Measurements from ENCODE around the gene ZNF282. TPM values are rescaled to one million over a fixed set of nuclear protein-coding genes. Genes with fewer than 3 reads are reported as not detected.

Gene ZNF282
- total RNA-seq, 1 donor from 2014 or later = 28.1 TPM

DNA sequence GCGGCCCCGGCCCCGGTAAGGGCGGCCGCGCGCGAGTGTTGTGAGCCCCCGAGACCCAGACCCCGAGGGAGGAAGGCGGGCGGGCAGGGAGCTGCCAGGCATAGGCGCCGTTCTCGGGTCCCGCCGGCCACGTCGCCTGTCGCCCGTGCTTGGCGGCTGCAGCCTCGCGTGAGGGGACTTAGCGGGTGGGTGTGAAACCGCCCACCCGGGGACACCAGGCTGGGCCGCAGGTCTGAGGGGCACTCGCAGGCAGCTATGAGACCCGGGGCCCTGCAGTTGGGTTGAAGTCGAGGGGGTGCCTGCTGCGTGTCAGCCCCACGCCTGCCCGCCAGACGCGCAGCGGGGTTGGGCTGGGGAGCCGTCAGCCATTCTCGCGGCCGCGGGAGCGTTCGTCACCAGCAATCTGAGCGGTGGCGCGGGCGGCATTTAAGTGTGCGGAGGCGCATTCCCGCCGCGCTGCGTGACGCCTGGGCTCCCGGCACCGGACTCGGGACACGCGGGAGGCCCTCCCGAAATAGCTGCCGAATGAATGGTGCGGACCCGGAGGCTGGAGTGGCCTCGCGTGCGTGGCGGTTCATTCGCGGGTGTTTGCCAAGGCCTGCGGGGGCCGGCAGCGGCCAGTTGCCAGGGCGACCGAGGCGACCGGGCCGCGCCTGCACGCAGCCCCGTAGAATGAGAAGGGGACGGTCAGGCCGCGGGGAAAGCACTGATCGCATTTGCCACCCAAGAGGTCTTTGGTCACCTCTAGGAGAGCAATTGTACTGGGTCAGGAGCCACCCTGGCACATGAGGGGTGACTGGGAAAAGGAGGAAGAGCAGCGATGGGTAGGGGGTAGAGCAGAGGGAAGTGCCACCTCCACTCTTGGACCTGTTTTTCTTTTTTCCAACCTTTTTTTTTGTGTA is 47.3 kb upstream of the ZNF282 start:
- peak overlapping the region; percentile 85 for H3K9ac ChIP-seq (ENCODE audit: low read length)
- peak overlapping the region; percentile 76 for H2AFZ ChIP-seq (ENCODE audit: low read depth, low read length)
- H3K9me3 Mint-ChIP-seq (ENCODE audit: unreplicated experiment) = no peaks in the 10 kb centered on the region
- peak overlapping the region; percentile 77 for H3K4me3 ChIP-seq (ENCODE audit: insufficient read depth, low read depth, low read length)
- DNase-seq (ENCODE audit: low read depth) (peak; percentile 57), FAIRE-seq (no peak)
- H3K79me2 ChIP-seq (ENCODE audit: insufficient read depth, low read length) = peaks cover 55% of the 10 kb centered on the region
- no peaks in the 10 kb centered on the region for H3K36me3 ChIP-seq (ENCODE audit: insufficient read depth, low read length)
- H3K4me3 Mint-ChIP-seq (ENCODE audit: unreplicated experiment) = peak overlapping the region; percentile 92
- no peaks in the 10 kb centered on the region for H3K27me3 ChIP-seq (ENCODE audit: insufficient read depth, low read length)
- peak overlapping the region; percentile 91 for H3K27ac Mint-ChIP-seq (ENCODE audit: unreplicated experiment)
- no peaks in the 10 kb centered on the region for H3K36me3 Mint-ChIP-seq (ENCODE audit: low read depth, unreplicated experiment)
- H3K4me2 ChIP-seq (ENCODE audit: low read length) = peak overlapping the region; percentile 93
- peak overlapping the region; percentile 79 for H3K27ac ChIP-seq (ENCODE audit: low read depth, low read length)
- no peaks in the 10 kb centered on the region for H3K9me3 ChIP-seq (ENCODE audit: insufficient read depth, low read depth, low read length)
- TF ChIP-seq, protein P1, sequence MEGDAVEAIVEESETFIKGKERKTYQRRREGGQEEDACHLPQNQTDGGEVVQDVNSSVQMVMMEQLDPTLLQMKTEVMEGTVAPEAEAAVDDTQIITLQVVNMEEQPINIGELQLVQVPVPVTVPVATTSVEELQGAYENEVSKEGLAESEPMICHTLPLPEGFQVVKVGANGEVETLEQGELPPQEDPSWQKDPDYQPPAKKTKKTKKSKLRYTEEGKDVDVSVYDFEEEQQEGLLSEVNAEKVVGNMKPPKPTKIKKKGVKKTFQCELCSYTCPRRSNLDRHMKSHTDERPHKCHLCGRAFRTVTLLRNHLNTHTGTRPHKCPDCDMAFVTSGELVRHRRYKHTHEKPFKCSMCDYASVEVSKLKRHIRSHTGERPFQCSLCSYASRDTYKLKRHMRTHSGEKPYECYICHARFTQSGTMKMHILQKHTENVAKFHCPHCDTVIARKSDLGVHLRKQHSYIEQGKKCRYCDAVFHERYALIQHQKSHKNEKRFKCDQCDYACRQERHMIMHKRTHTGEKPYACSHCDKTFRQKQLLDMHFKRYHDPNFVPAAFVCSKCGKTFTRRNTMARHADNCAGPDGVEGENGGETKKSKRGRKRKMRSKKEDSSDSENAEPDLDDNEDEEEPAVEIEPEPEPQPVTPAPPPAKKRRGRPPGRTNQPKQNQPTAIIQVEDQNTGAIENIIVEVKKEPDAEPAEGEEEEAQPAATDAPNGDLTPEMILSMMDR (IDR thresholded peaks at IDR 0.05; ENCODE audit: insufficient read depth, low read depth, low read length) = no peak
- TF ChIP-seq EZH2 (IDR thresholded peaks at IDR 0.05; ENCODE audit: insufficient read depth, low read length) = no peak
- peaks cover 31% of the 10 kb centered on the region for H4K20me1 ChIP-seq (ENCODE audit: insufficient read depth, low read length)
- no peaks in the 10 kb centered on the region for H3K27me3 Mint-ChIP-seq (ENCODE audit: low read depth, unreplicated experiment)
- H3K4me1 Mint-ChIP-seq (ENCODE audit: low read depth, unreplicated experiment) = peaks cover 16% of the 10 kb centered on the region
- H3K4me1 ChIP-seq (ENCODE audit: insufficient read depth, low read length) = peaks cover 3% of the 10 kb centered on the region

DNA sequence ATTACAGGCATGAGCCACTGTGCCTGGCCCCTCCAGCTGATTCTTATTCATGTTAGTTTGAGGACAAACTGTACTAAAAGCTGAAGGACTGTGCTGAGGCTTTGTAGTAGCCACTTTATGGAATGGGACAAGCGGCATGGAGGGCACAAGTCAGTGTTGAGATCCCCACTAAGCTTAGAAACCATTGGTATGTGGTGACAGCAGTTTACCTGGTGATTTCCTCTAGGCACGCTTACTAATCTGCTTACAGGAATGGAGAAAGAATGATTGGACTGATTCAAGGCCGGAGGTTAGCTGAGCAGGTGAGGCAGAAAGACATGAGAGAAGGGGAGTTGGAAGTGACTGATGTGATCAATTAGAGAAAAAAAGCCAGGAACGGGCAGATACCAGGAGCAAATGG is 44.4 kb upstream of the ZNF282 start:
- Mint-ChIP-seq H3K4me3 (ENCODE audit: unreplicated experiment) (peak overlapping the region; percentile 42), H3K27ac (ENCODE audit: unreplicated experiment) (no peak overlapping the region), H3K36me3 (ENCODE audit: low read depth, unreplicated experiment) (peaks cover 8% of the 10 kb centered on the region), H3K27me3 (ENCODE audit: low read depth, unreplicated experiment) (no peaks in the 10 kb centered on the region), H3K9me3 (ENCODE audit: unreplicated experiment) (peaks cover 1% of the 10 kb centered on the region), H3K4me1 (ENCODE audit: low read depth, unreplicated experiment) (peaks cover 7% of the 10 kb centered on the region)
- H3K9ac ChIP-seq (ENCODE audit: low read length) = no peak overlapping the region
- FAIRE-seq (no peak), DNase-seq (ENCODE audit: low read depth) (no peak)
- peaks cover 3% of the 10 kb centered on the region for H3K4me1 ChIP-seq (ENCODE audit: insufficient read depth, low read length)
- no peak overlapping the region for H3K4me2 ChIP-seq (ENCODE audit: low read length)
- H3K36me3 ChIP-seq (ENCODE audit: insufficient read depth, low read length) = peaks cover 9% of the 10 kb centered on the region
- H2AFZ ChIP-seq (ENCODE audit: low read depth, low read length) = no peak overlapping the region
- H3K4me3 ChIP-seq (ENCODE audit: insufficient read depth, low read depth, low read length) = no peak overlapping the region
- peaks cover 42% of the 10 kb centered on the region for H4K20me1 ChIP-seq (ENCODE audit: insufficient read depth, low read length)
- H3K27me3 ChIP-seq (ENCODE audit: insufficient read depth, low read length) = no peaks in the 10 kb centered on the region
- peaks cover 71% of the 10 kb centered on the region for H3K79me2 ChIP-seq (ENCODE audit: insufficient read depth, low read length)
- TF ChIP-seq, protein P1 (IDR thresholded peaks at IDR 0.05; ENCODE audit: insufficient read depth, low read depth, low read length) = no peak
- TF ChIP-seq EZH2 (IDR thresholded peaks at IDR 0.05; ENCODE audit: insufficient read depth, low read length) = no peak
- H3K9me3 ChIP-seq (ENCODE audit: insufficient read depth, low read depth, low read length) = no peaks in the 10 kb centered on the region
- H3K27ac ChIP-seq (ENCODE audit: low read depth, low read length) = no peak overlapping the region

DNA sequence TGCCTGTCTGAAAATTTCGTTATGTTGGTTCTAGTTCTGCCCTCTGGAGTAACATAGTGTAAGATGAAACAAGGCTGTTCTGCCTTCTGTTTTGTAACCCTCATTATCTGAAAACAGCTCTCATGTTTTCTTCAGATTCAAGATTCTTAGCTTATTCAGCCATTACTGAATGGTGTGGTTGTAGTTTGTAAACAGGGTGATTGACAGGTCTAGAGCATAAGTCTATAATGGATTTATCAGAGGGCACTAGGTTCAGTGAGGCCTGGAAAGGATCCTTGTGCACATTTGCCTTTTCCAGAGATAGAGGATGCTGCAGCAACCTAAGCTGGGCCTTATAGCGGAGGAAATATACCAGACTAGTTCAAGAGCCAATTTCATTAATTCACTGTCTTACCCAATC is 42.0 kb upstream of the ZNF282 start:
- H3K27me3 ChIP-seq (ENCODE audit: insufficient read depth, low read length) = no peaks in the 10 kb centered on the region
- TF ChIP-seq, protein P1 (IDR thresholded peaks at IDR 0.05; ENCODE audit: insufficient read depth, low read depth, low read length) = no peak
- TF ChIP-seq EZH2 (IDR thresholded peaks at IDR 0.05; ENCODE audit: insufficient read depth, low read length) = no peak
- H3K4me1 Mint-ChIP-seq (ENCODE audit: low read depth, unreplicated experiment) = peaks cover 4% of the 10 kb centered on the region
- H3K79me2 ChIP-seq (ENCODE audit: insufficient read depth, low read length) = peaks cover 77% of the 10 kb centered on the region
- no peak overlapping the region for H2AFZ ChIP-seq (ENCODE audit: low read depth, low read length)
- peaks cover 9% of the 10 kb centered on the region for H3K36me3 ChIP-seq (ENCODE audit: insufficient read depth, low read length)
- peaks cover 19% of the 10 kb centered on the region for H3K36me3 Mint-ChIP-seq (ENCODE audit: low read depth, unreplicated experiment)
- no peaks in the 10 kb centered on the region for H3K27me3 Mint-ChIP-seq (ENCODE audit: low read depth, unreplicated experiment)
- H3K4me3 Mint-ChIP-seq (ENCODE audit: unreplicated experiment) = no peak overlapping the region
- DNase-seq (ENCODE audit: low read depth) = no peak
- peaks cover 42% of the 10 kb centered on the region for H4K20me1 ChIP-seq (ENCODE audit: insufficient read depth, low read length)
- no peak overlapping the region for H3K9ac ChIP-seq (ENCODE audit: low read length)
- FAIRE-seq = no peak
- peaks cover 2% of the 10 kb centered on the region for H3K9me3 Mint-ChIP-seq (ENCODE audit: unreplicated experiment)
- H3K9me3 ChIP-seq (ENCODE audit: insufficient read depth, low read depth, low read length) = no peaks in the 10 kb centered on the region
- no peak overlapping the region for H3K27ac ChIP-seq (ENCODE audit: low read depth, low read length)
- no peak overlapping the region for H3K27ac Mint-ChIP-seq (ENCODE audit: unreplicated experiment)
- no peaks in the 10 kb centered on the region for H3K4me1 ChIP-seq (ENCODE audit: insufficient read depth, low read length)
- H3K4me3 ChIP-seq (ENCODE audit: insufficient read depth, low read depth, low read length) = no peak overlapping the region
- H3K4me2 ChIP-seq (ENCODE audit: low read length) = no peak overlapping the region

Data from astrocyte (in vitro differentiated cells and primary cell).